GM21619 (cell line): ENCODE data around the gene PKD2L1.
A peak's percentile ranks its signal among the peaks of the same experiment; 100 is the strongest.
"Not testable (repeated sequence)": the region's sequence is repeated elsewhere in the genome, so short reads cannot be mapped to it uniquely, and the experiment has no call there.

Source experiments
- ATAC-seq: cut with Tn5 transposase; IDR thresholded peaks from one replicate; pipeline ENCODE4 v1.9.1; 2021; ENCODE audit not compliant: unreplicated experiment

Gene PKD2L1

DNA sequence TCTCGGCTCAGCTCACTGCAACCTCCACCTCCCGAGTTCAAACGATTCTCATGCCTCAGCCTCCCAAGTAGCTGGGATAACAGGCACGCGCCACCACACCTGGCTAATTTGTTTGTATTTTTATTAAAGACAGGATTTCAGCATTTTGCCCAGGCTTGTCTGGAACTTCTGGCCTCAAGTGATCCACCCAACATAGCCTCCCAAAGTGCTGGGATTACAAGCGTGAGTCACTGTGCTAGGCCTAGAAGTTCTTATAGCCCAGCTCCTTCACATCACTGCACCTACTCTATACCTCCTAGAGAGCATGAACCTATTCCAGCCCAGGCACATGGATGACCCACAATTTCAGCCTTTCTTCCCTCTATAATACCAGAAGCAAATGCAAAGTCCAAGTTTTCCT is 42.3 kb downstream of the PKD2L1 start:
- ATAC-seq = no peak

DNA sequence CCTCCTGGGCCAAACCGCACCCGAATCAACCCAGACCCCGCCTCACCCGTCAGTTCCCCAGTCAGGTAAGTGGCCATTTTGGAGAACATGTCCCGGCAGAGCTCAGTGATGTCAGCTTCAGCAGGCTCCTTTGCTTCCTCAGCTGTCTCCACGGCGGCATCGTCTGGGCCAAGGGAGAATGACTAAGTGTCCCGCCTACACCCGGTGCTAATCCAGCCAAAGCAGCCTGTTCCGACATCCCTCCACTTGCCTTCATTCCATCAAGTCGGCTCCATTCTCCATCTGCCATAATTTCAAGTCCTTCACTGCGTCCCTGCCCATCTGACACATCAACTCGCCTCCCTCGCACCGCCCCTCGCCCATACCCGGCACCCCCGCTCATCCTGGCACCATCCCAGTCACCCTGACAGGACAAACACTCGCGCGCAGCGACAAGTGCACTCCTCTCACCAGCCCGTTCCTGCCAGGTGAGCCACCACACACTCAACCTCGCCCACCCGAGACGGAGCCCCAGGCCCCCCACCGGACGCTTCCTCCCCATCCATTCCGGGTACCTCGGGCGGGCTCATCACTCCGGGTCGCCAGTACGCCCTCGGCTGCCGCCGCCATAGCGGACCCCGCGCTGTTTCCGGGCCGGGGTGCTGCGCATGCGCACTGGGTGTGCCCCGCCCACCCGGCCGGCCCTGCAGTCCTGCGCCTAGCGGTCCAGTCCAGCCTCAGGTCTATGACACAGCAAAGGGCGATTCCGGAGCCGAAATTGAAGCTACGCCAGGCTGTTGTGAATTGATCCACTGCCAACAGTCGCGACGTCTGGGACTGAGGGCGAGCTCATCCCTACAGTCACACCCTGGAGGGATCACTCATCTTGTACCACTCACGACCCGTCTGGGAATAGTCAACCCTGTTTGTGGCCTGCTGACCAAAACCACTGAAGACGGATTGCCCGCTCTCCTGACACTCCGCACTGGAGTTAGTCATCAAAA is 43.7 kb downstream of the PKD2L1 start, which contains the start of gene BLOC1S2:
Gene BLOC1S2 (minus strand): TSS at position 630 of the 983 bp plus-strand sequence. CDS start 21 bp downstream, at position 609.
- ATAC-seq = peak; percentile 85

GRCh38 chr10:100285326-100285725 is 44.7 kb downstream of the PKD2L1 start:
- ATAC-seq = not testable (repeated sequence)

DNA sequence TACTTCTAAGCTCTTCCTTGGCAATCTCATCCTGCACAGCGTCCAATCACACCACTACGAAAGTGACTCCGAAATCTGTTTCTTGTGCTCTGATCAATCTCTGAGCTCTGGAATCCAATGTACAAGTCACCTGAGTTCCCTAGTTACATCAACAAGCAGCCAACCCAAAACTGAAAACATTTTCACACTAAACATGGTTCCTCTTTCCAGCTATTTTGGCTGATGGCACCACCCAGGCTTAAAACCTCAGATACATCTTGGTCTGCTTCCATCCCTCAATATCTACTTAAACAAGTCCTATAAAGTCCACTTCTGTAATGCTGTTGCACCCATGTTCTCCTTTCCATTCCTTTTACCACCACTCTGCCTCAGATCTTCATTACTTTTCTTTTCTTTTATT is 47.1 kb downstream of the PKD2L1 start:
- no peak for ATAC-seq

GRCh38 chr10:100276971-100277370 is 53.1 kb downstream of the PKD2L1 start:
- ATAC-seq = not testable (repeated sequence)

DNA sequence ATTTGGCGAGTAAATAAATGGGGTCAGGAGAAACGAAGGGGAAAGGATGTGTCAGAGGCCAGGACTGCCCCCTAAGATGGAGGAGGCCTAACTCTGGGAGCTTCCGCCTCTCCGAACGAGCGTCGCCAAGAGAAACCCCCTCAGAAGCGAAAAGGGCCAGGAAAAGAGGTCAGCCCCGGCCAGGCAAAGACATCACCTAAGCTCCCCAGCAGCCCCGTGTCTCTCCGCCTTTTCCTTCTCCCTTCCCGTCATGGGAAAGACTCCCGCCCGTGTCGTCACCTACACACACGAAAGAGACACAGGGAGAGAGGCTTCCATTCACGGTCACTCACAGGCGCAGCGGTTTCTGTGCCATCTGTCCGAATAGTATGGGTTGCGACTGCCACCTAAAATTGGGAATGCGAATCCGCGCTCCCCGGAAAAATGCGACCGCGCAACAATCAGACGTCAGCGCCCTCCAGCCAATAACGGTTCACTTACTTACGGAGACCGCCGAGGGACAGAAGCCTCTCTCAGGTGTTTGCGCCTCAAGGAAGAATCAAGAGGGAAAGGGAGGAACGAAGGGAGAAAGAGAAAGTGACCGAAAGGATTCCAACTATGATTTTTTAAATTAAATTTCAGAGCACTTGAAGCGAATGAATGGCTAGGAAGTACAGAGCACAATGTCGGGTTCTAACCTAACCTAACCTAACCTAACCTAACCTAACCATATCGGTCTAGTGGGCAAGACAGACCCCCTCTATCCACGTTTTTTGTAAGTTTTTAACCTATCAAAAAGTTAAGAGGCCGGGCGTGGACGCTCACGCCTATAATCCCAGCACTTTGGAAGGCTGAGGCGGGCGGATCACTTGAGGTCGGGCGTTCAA is 62.6 kb downstream of the PKD2L1 start, which contains the start of gene CWF19L1:
Gene CWF19L1 (minus strand): TSS at position 400 of the 866 bp plus-strand sequence. CDS start 45 bp downstream, at position 355.
- ATAC-seq = peak; percentile 84

DNA sequence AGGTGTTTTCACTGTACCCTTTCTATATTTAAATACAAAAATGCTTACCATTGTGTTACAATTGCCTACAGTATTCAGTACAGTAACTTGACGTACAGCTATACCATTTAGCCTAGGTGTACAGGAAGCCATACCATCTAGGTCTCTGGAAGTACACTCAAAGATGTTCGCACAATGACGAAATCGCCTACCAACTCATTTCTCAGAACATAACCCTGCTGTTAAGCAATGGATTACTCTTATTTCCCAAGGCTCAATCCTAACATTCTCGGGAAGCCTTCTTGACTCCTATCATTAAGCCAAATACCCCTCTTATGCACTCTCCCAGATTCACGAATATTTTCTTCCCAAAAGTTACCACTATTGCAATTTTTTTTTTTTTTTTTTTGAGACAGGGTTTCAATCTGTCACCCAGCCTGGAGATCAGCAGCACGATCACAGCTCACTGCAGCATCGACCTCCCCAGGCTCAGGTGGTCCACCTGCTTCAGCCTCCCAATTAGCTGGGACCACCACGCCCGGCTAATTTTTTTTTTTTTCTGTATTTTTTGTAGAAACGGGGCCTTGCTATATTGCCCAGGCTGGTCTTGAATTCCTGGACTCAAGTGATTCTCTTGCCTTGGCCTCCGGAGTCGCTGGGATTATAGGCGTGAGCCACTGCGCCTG is 64.1 kb downstream of the PKD2L1 start:
- no peak for ATAC-seq

GRCh38 chr10:100254191-100254590 is 75.8 kb downstream of the PKD2L1 start:
- no peak for ATAC-seq

GRCh38 chr10:100253041-100253440 is 77.0 kb downstream of the PKD2L1 start:
- ATAC-seq = no peak

GRCh38 chr10:100248820-100249219 is 81.2 kb downstream of the PKD2L1 start:
- ATAC-seq = no peak

- ATAC-seq = no peak
These were observed 84.4 kb downstream of the PKD2L1 start for GRCh38 chr10:100245484-100246220.

DNA sequence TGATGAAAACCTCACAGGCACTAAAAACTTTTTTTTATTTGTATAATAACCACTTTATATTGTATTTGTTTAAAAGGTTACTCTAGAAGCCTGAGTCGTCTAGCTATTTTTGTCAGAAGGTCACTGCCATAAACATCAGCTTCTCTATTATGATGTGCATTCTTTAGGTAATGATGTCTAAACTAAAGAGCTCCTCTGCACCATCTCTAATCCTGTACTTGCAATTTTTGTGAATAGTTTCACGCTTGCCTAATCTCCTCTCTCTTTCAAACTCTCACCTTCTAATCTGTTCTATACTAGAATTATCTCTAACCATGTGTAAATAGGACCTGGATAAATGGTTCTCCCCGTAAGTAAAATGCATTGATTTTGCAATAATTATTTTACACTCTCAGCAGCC is 90.2 kb downstream of the PKD2L1 start:
- no peak for ATAC-seq

GRCh38 chr10:100238429-100238828 is 91.6 kb downstream of the PKD2L1 start:
- ATAC-seq = no peak
